ENCODE measurements around the gene FKBP14. TPM values are rescaled to one million over a fixed set of nuclear protein-coding genes. Genes with fewer than 3 reads are reported as not detected.

Gene FKBP14
- total RNA-seq, 1 experiment from 2014 or later, result 30.5 TPM

DNA sequence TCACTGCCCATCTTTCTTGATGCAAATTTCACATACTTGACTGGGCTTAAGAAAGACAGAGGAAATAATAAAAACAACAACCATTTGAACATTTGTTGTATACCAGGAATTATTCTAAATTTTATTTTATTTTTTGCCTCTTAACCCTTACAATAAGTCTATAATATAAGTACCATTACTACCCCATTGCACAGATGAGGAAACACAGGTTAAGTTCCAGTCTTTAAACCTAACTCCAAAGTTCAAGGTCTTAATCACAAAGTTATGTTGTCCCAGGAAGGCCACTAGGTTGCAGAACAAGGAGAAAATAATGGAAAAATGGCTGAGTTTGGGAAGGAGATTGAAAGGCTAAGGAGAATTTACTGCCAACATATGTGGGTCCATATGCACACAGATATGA lies 3.5 kb downstream of the FKBP14 start:
- TF ChIP-seq, protein P1, sequence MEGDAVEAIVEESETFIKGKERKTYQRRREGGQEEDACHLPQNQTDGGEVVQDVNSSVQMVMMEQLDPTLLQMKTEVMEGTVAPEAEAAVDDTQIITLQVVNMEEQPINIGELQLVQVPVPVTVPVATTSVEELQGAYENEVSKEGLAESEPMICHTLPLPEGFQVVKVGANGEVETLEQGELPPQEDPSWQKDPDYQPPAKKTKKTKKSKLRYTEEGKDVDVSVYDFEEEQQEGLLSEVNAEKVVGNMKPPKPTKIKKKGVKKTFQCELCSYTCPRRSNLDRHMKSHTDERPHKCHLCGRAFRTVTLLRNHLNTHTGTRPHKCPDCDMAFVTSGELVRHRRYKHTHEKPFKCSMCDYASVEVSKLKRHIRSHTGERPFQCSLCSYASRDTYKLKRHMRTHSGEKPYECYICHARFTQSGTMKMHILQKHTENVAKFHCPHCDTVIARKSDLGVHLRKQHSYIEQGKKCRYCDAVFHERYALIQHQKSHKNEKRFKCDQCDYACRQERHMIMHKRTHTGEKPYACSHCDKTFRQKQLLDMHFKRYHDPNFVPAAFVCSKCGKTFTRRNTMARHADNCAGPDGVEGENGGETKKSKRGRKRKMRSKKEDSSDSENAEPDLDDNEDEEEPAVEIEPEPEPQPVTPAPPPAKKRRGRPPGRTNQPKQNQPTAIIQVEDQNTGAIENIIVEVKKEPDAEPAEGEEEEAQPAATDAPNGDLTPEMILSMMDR (IDR thresholded peaks at IDR 0.05; ENCODE audit: unreplicated experiment), result no peak
- CTCF ChIA-PET, result no interaction called here
- no peaks in the 10 kb centered on the region for H3K27me3 Mint-ChIP-seq (ENCODE audit: unreplicated experiment)
- peaks cover 45% of the 10 kb centered on the region for H3K4me1 Mint-ChIP-seq (ENCODE audit: low read depth, unreplicated experiment)
- DNase-seq, result no peak
- BruUV-seq (replicated peaks), result no TSS peak
- peaks cover 6% of the 10 kb centered on the region for H3K36me3 Mint-ChIP-seq (ENCODE audit: insufficient read depth, unreplicated experiment)
- intact Hi-C loops (cut with micrococcal nuclease; ENCODE audit: unreplicated experiment), result no loop called here
- no peak overlapping the region for H3K4me3 Mint-ChIP-seq (ENCODE audit: low read depth, unreplicated experiment)
- H3K9me3 Mint-ChIP-seq (ENCODE audit: low read depth, unreplicated experiment), result no peaks in the 10 kb centered on the region
- no peak overlapping the region for H3K27ac Mint-ChIP-seq (ENCODE audit: unreplicated experiment)

DNA sequence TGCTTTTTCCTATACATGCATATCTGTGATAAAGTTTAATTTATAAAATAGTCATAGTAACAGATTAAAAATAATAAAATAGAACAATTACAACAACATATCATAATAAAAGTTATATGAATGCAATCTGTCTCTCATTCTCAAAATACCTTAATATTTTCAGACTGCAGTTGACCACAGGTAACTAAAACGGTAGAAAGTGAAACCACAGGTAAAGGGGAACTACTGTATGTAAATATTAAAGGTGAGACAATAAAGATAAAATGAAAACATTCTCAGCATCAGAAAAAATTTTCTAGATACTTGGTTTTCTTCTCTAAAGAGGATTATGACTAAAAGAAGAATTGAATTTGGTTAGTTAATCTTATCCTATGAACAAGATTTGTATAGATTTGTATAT lies 6.0 kb downstream of the FKBP14 start:
- Mint-ChIP-seq H3K27me3 (ENCODE audit: unreplicated experiment) (no peaks in the 10 kb centered on the region), H3K27ac (ENCODE audit: unreplicated experiment) (no peak overlapping the region), H3K36me3 (ENCODE audit: insufficient read depth, unreplicated experiment) (peaks cover 18% of the 10 kb centered on the region), H3K9me3 (ENCODE audit: low read depth, unreplicated experiment) (no peaks in the 10 kb centered on the region), H3K4me3 (ENCODE audit: low read depth, unreplicated experiment) (no peak overlapping the region), H3K4me1 (ENCODE audit: low read depth, unreplicated experiment) (peaks cover 44% of the 10 kb centered on the region)
- intact Hi-C loops (cut with micrococcal nuclease; ENCODE audit: unreplicated experiment), result no loop called here
- DNase-seq, result no peak
- BruUV-seq (replicated peaks), result no TSS peak
- CTCF ChIA-PET, result interaction anchor here (1.0 kb wide), 1 partner anchor 9 kb away, joined by 3 read pairs; no protein-coding TSS in a partner anchor
- TF ChIP-seq, protein P1 (IDR thresholded peaks at IDR 0.05; ENCODE audit: unreplicated experiment), result no peak

DNA sequence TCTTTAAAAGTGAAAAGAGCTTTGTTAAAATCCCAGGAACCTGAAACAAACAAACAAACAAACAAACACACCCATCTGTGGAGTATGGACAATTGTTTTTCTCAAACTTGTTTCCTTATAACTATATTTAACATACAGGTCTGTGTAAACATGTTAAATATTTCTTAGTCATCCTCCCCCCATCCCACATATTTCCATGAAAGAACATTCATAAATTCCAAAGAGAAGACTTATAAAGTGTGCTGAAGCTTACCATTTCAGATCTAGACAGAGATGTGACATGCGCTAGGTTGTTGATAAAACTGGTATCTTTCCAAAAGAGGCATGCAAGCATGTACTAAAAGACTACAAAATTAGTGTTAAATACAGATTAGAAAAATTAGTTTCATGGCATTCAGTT lies 6.5 kb downstream of the FKBP14 start:
- TF ChIP-seq, protein P1 (IDR thresholded peaks at IDR 0.05; ENCODE audit: unreplicated experiment), result no peak
- H3K36me3 Mint-ChIP-seq (ENCODE audit: insufficient read depth, unreplicated experiment), result peaks cover 18% of the 10 kb centered on the region
- no peak overlapping the region for H3K27ac Mint-ChIP-seq (ENCODE audit: unreplicated experiment)
- CTCF ChIA-PET, result interaction anchor here (0.9 kb wide), 1 partner anchor 42 kb away, joined by 6 read pairs; no protein-coding TSS in a partner anchor
- no peaks in the 10 kb centered on the region for H3K9me3 Mint-ChIP-seq (ENCODE audit: low read depth, unreplicated experiment)
- intact Hi-C loops (cut with micrococcal nuclease; ENCODE audit: unreplicated experiment), result no loop called here
- peaks cover 38% of the 10 kb centered on the region for H3K4me1 Mint-ChIP-seq (ENCODE audit: low read depth, unreplicated experiment)
- DNase-seq, result no peak
- H3K4me3 Mint-ChIP-seq (ENCODE audit: low read depth, unreplicated experiment), result no peak overlapping the region
- BruUV-seq (replicated peaks), result no TSS peak
- H3K27me3 Mint-ChIP-seq (ENCODE audit: unreplicated experiment), result no peaks in the 10 kb centered on the region

DNA sequence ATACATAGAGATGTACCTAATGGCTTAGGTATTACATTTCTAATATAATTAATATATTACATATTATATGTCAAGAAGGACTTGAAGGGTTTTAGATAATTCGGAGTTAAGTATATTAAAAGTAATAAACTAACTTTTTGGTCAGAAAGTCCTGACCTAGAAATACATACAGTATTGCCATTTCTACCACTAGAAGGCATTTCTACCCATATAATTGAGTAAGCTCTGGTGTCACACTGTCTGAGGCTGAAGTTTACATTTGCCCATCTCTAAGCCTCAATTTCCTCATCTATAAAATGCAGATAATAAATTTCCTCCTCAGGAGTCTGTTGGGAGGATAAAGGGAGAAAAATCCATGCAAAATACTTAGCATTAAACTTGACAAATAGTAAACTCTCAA lies 7.1 kb downstream of the FKBP14 start:
- Mint-ChIP-seq H3K27ac (ENCODE audit: unreplicated experiment) (no peak overlapping the region), H3K36me3 (ENCODE audit: insufficient read depth, unreplicated experiment) (peaks cover 18% of the 10 kb centered on the region), H3K4me3 (ENCODE audit: low read depth, unreplicated experiment) (no peak overlapping the region), H3K4me1 (ENCODE audit: low read depth, unreplicated experiment) (peaks cover 33% of the 10 kb centered on the region), H3K9me3 (ENCODE audit: low read depth, unreplicated experiment) (no peaks in the 10 kb centered on the region), H3K27me3 (ENCODE audit: unreplicated experiment) (no peaks in the 10 kb centered on the region)
- TF ChIP-seq, protein P1 (IDR thresholded peaks at IDR 0.05; ENCODE audit: unreplicated experiment), result no peak
- CTCF ChIA-PET, result interaction anchor here (0.9 kb wide), 1 partner anchor 42 kb away, joined by 6 read pairs; no protein-coding TSS in a partner anchor
- intact Hi-C loops (cut with micrococcal nuclease; ENCODE audit: unreplicated experiment), result no loop called here
- BruUV-seq (replicated peaks), result no TSS peak
- DNase-seq, result no peak
